Frontal cortex (tissue), 4 donors: ENCODE data around the gene FGF14. TPM values are rescaled to one million over a fixed set of nuclear protein-coding genes. Genes with fewer than 3 reads are reported as not detected.

Experiments used
- DNase-seq, 2 donors: peaks; one replicate each; pipeline ENCODE4 v3.0.0; 2012; ENCODE audit warnings: low spot score in 2 of 2
- FAIRE-seq: peaks from 2 replicates; lab custom pipeline; 2012; peaks lifted over from hg19 to GRCh38; lab: Jason Lieb, UNC
- total RNA-seq: library from RNA; depleted of rRNA; stranded (reverse); fragments of >200 nt; gene quantifications from one replicate; pipeline ENCODE4 v1.2.3, GENCODE V29; 2014
- donor health status: control.
- donor health status: control.
- donor health status: control.

The FGF14 gene
- total RNA-seq, 1 donor from 2014 or later = 85.2 TPM

GRCh38 chr13:101967216-101967615 lies 434.6 kb downstream of the FGF14 start:
- DNase-seq (no peak), FAIRE-seq (no peak)

- no peak for DNase-seq
- FAIRE-seq = no peak
Observed at GRCh38 chr13:101965096-101965495, 436.8 kb downstream of the FGF14 start.

- FAIRE-seq = no peak
- DNase-seq = no peak
Observed at GRCh38 chr13:101959016-101959415, 442.8 kb downstream of the FGF14 start.

GRCh38 chr13:101955764-101956163 lies 446.1 kb downstream of the FGF14 start:
- FAIRE-seq = no peak

GRCh38 chr13:101951114-101951513 lies 450.7 kb downstream of the FGF14 start:
- DNase-seq = no peak
- no peak for FAIRE-seq

More at GRCh38 chr13:101955764-101956163, 446.1 kb downstream of the FGF14 start:
- DNase-seq = no peak

GRCh38 chr13:101949681-101950080 lies 452.2 kb downstream of the FGF14 start:
- no peak for FAIRE-seq

GRCh38 chr13:101946401-101946800 lies 455.4 kb downstream of the FGF14 start:
- DNase-seq (no peak), FAIRE-seq (no peak)

More at GRCh38 chr13:101949681-101950080, 452.2 kb downstream of the FGF14 start:
- no peak for DNase-seq

GRCh38 chr13:101945435-101945834 lies 456.4 kb downstream of the FGF14 start:
- no peak for FAIRE-seq

GRCh38 chr13:101944521-101944920 lies 457.3 kb downstream of the FGF14 start:
- DNase-seq (no peak), FAIRE-seq (no peak)

More at GRCh38 chr13:101945435-101945834, 456.4 kb downstream of the FGF14 start:
- no peak for DNase-seq

- no peak for DNase-seq
Observed at GRCh38 chr13:101942535-101943157, 459.2 kb downstream of the FGF14 start.

GRCh38 chr13:101942038-101942437 lies 459.8 kb downstream of the FGF14 start:
- FAIRE-seq (peak; percentile 92), DNase-seq (peak in 1 of 2 donors; percentile 14)

More at GRCh38 chr13:101942535-101943157, 459.2 kb downstream of the FGF14 start:
- FAIRE-seq = no peak

- no peak for DNase-seq
- FAIRE-seq = no peak
Observed at GRCh38 chr13:101941095-101941783, 460.6 kb downstream of the FGF14 start.

- no peak for FAIRE-seq
- DNase-seq = no peak
Observed at GRCh38 chr13:101939370-101939769, 462.5 kb downstream of the FGF14 start.

GRCh38 chr13:101935828-101936227 lies 466.0 kb downstream of the FGF14 start:
- no peak for FAIRE-seq
- DNase-seq = no peak

- no peak for FAIRE-seq
- DNase-seq = no peak
Observed at GRCh38 chr13:101931186-101931585, 470.7 kb downstream of the FGF14 start.

GRCh38 chr13:101930331-101930730 lies 471.5 kb downstream of the FGF14 start:
- FAIRE-seq = no peak
- DNase-seq = no peak

- no peak for FAIRE-seq
- DNase-seq = no peak
Observed at GRCh38 chr13:101925731-101926130, 476.1 kb downstream of the FGF14 start.

- DNase-seq = no peak
- no peak for FAIRE-seq
Observed at GRCh38 chr13:101919541-101920181, 482.2 kb downstream of the FGF14 start.

GRCh38 chr13:101917833-101918661 lies 483.8 kb downstream of the FGF14 start:
- DNase-seq = peak in 1 of 2 donors; percentile 18
- no peak for FAIRE-seq

- FAIRE-seq = no peak
Observed at GRCh38 chr13:101917475-101917810, 484.4 kb downstream of the FGF14 start.

More at GRCh38 chr13:101917475-101917810, 484.4 kb downstream of the FGF14 start:
- no peak for DNase-seq
